GM23248 (cell line): ENCODE results near the gene DDX18.

Experiments used
- EZH2 ChIP-seq: fragments of 200-600 bp; sonication (generic); IDR thresholded peaks from 2 replicates; pipeline ENCODE4 v1.6.1; 2018; ENCODE audit warnings: antibody characterized with exemption, mild to moderate bottlenecking; ENCODE audit not compliant: insufficient read depth, poor library complexity, severe bottlenecking
- EZH2phosphoT487 ChIP-seq: fragments of 200-600 bp; sonication (generic); IDR thresholded peaks from 2 replicates; pipeline ENCODE4 v1.6.1; 2018; ENCODE audit warnings: antibody characterized with exemption, moderate library complexity, mild to moderate bottlenecking, low read depth; ENCODE audit not compliant: insufficient read depth

GRCh38 chr2:117851969-117852368, 37.5 kb downstream of the DDX18 start:
- TF ChIP-seq EZH2phosphoT487 (no peak), EZH2 (no peak)
